MCF 10A (cell line): ENCODE data around the gene BORCS6. TPM values are rescaled to one million over a fixed set of nuclear protein-coding genes. Genes with fewer than 3 reads are reported as not detected.

Experiments
- BruUV-seq: library from RNA; stranded (reverse); fragments of 400-500 nt; replicated peaks from 2 replicates; lab custom pipeline; 2021; lab: Mats Ljungman, UMichigan
- CTCF ChIA-PET: fragments of 300-600 bp; sonication (Branson Sonifier 250); formaldehyde crosslinking; extraction: SDS; loops from one replicate; lab custom pipeline; 2021; ENCODE audit warnings: antibody characterized with exemption, inconsistent platforms; lab: Yijun Ruan, JAX
- POLR2A ChIA-PET: fragments of 300-600, 350-650 bp; sonication (Branson Sonifier 250); formaldehyde crosslinking; extraction: SDS; loops from one replicate; lab custom pipeline; 2020; ENCODE audit warnings: antibody characterized with exemption, inconsistent platforms; lab: Yijun Ruan, JAX
- DNase-seq: peaks from one replicate; pipeline ENCODE4 v3.0.0-alpha.2; 2018; ENCODE audit not compliant: unreplicated experiment
- H3K27ac Mint-ChIP-seq: one replicate; pipeline ENCODE4 v1.8.0; 2022; ENCODE audit warnings: mild to moderate bottlenecking, low read depth, mixed read lengths; ENCODE audit not compliant: unreplicated experiment
- H3K27me3 Mint-ChIP-seq: one replicate; pipeline ENCODE4 v1.8.0; 2022; ENCODE audit warnings: mixed read lengths; ENCODE audit not compliant: insufficient read depth, unreplicated experiment
- H3K36me3 Mint-ChIP-seq: one replicate; pipeline ENCODE4 v1.8.0; 2022; ENCODE audit warnings: mild to moderate bottlenecking, moderate library complexity, mixed read lengths; ENCODE audit not compliant: insufficient read depth, unreplicated experiment
- H3K4me1 Mint-ChIP-seq: one replicate; pipeline ENCODE4 v1.8.0; 2022; ENCODE audit warnings: mixed read lengths; ENCODE audit not compliant: insufficient read depth, unreplicated experiment
- H3K4me3 Mint-ChIP-seq: one replicate; pipeline ENCODE4 v1.8.0; 2022; ENCODE audit warnings: mild to moderate bottlenecking, moderate library complexity, mixed read lengths; ENCODE audit not compliant: unreplicated experiment
- H3K9me3 Mint-ChIP-seq: one replicate; pipeline ENCODE4 v1.8.0; 2022; ENCODE audit warnings: mixed read lengths; ENCODE audit not compliant: unreplicated experiment
- intact Hi-C: fragments of 100-400 bp; cut with micrococcal nuclease; formaldehyde crosslinking; loops from 2 replicates; pipeline ENCODE4 v1.14.1; 2022
- total RNA-seq: library from RNA; stranded (reverse); gene quantifications from 2 replicates; pipeline ENCODE4 v1.2.3, GENCODE V29; 2022
- TF ChIP-seq, protein P1 (sequence below): fragments of 200-600 bp; IDR thresholded peaks from one replicate; pipeline ENCODE4 v1.8.0; 2022; ENCODE audit warnings: antibody characterized with exemption, mild to moderate bottlenecking; ENCODE audit not compliant: unreplicated experiment

Gene BORCS6
- total RNA-seq, 1 experiment from 2014 or later: 4.4 TPM

DNA sequence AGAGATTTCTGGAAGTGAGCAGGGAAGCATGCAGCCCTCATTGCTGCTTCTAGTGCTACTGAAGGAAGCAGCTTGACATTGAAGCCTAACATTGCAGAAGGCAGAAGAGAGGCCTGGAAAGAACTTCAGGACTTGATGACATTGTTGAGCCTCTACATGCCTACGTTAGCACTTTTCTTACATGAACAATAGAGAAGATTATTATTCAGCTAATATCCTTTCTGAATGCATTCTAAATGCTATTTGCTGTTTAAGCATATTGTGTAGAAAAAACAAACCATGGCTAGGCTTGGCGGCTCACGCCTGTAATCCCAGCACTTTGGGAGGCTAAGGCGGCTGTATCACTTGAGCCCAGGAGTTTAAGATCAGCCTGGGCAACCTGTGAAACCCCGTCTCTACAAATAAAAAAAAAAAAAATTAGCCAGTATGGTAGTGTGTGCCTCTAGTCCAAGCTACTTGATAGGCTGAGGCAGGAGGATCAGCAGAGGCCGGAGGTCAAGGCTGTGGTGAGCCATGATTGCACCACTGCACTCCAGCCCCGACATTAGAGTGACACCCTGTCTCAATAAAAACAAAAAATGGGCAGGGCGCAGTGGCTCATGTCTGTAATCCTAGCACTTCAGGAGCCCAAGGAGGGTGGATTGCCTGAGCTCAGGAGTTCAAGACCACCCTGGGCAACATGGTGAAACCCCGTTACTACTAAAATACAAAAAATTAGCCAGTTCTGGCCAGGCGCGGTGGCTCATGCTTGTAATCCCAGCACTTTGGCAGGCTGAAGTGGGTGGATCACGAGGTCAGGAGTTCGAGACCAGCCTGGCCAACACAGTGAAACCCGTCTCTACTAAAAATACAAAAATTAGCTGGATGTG, 22.6 kb upstream of the BORCS6 start:
- Mint-ChIP-seq H3K27ac (no peak overlapping the region), H3K36me3 (peaks cover 6% of the 10 kb centered on the region), H3K4me3 (no peak overlapping the region), H3K4me1 (peaks cover 6% of the 10 kb centered on the region), H3K9me3 (no peaks in the 10 kb centered on the region), H3K27me3 (no peaks in the 10 kb centered on the region)
- POLR2A ChIA-PET: interaction anchor here (1.1 to 5.7 kb wide), 4 partner anchors 9 to 25 kb away, joined by 3 to 72 read pairs (median 19); no protein-coding TSS in a partner anchor
- intact Hi-C loops: no loop called here
- no TSS peak for BruUV-seq
- CTCF ChIA-PET: interaction anchor here (0.7 to 1.3 kb wide), 3 partner anchors 83 to 280 kb away, joined by 3 to 4 read pairs (median 3); partner anchors contain the start of genes CNTROB and SLC25A35
- peak; percentile 62 for DNase-seq
- TF ChIP-seq, protein P1, sequence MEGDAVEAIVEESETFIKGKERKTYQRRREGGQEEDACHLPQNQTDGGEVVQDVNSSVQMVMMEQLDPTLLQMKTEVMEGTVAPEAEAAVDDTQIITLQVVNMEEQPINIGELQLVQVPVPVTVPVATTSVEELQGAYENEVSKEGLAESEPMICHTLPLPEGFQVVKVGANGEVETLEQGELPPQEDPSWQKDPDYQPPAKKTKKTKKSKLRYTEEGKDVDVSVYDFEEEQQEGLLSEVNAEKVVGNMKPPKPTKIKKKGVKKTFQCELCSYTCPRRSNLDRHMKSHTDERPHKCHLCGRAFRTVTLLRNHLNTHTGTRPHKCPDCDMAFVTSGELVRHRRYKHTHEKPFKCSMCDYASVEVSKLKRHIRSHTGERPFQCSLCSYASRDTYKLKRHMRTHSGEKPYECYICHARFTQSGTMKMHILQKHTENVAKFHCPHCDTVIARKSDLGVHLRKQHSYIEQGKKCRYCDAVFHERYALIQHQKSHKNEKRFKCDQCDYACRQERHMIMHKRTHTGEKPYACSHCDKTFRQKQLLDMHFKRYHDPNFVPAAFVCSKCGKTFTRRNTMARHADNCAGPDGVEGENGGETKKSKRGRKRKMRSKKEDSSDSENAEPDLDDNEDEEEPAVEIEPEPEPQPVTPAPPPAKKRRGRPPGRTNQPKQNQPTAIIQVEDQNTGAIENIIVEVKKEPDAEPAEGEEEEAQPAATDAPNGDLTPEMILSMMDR: no peak

DNA sequence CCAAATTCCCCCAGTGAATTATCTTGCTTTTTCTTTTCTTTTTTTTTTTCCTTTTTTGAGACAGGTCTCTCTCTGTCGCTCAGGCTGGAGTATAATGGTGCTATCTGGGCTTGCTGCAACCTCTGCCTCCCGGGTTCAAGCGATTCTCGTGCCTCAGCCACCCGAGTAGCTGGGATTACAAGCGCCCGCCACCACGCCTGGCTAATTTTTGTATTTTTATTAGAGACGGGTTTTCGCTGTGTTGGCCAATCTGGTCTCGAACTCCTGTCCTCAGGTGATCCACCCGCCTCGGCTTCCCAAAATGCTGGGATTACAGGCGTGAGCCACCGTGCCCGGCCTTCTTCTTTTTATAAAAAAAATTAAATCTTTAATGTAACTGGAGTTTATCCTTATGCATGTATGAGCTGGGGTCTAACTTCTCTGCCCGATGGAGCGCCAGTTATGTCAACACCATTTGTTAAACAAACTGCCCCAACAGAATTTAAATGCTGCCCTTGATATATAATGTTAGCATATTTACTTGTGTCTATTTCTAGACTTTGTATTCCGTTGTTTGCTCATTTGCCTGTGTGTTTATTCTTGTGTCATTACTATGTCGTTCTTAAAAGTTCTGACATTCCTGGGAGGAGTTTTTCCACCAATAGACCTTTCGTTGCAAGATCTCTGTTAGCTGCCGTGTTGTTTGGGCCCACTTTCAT, 20.9 kb upstream of the BORCS6 start:
- CTCF ChIA-PET: interaction anchor here (0.6 to 1.6 kb wide), 4 partner anchors 11 to 55 kb away, joined by 3 to 6 read pairs (median 5); no protein-coding TSS in a partner anchor
- POLR2A ChIA-PET: interaction anchor here (0.6 to 5.7 kb wide), 17 partner anchors 10 to 558 kb away, joined by 3 to 72 read pairs (median 6); partner anchors contain the start of genes BORCS6, CNTROB, CTC1 and PER1
- no peak for DNase-seq
- Mint-ChIP-seq H3K27ac (peak overlapping the region; percentile 91), H3K36me3 (peaks cover 6% of the 10 kb centered on the region), H3K4me1 (peaks cover 6% of the 10 kb centered on the region), H3K9me3 (no peaks in the 10 kb centered on the region), H3K27me3 (no peaks in the 10 kb centered on the region), H3K4me3 (peak overlapping the region; percentile 91)
- no TSS peak for BruUV-seq
- intact Hi-C loops: no loop called here
- TF ChIP-seq, protein P1: no peak

DNA sequence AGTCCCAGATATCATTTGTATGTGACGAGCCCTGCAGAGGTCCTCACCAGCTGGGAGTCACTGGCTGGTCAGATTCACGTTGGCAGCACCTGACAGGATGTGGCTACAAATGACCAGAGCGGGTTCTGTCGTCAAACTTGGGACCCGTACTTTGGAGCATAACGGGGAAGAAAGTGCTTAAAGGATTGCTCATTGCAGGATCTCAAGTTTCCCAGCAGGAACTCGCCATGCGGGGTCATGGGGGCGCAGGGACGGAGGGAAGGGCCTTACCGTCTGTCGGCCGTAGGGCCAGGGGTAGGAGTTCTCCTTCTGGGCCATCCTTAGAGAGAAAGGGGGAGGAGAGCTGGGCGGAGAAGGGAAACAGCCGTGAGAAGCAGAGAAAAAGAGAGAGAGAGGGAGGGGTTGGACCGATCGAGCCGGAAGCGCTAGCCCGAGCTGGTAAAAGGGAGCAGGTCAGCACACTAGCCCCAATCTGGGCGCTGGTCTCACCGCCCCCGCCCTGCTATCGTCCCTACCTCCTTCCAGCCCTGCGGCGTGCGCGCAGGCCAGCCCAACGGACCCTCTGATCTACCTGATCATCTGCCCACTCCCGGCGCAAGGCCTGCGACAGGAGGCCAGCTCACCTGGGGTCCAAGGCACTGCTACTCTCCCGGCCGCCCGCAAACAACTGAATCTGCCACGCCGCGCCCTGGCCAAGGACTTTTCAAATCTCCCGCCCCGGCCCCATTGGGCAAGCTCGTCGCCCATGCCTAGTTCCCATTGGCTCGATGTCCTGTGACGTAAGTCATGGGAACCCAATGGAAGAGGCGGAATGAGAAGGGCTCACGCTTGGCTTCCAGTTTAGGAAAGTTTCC, 20.2 kb upstream of the BORCS6 start, which contains the start of gene AURKB:
Gene AURKB, minus strand, starts transcription at position 669 of the 854 bp plus-strand sequence. Its CDS starts 351 bp downstream, at position 318.
- ChIA-PET POLR2A (interaction anchor here (0.6 to 5.7 kb wide), 17 partner anchors 10 to 421 kb away, joined by 3 to 72 read pairs (median 6); partner anchors contain the start of genes BORCS6, CNTROB, CTC1 and PER1), CTCF (interaction anchor here (0.5 to 1.6 kb wide), 6 partner anchors 11 to 357 kb away, joined by 3 to 6 read pairs (median 4); no protein-coding TSS in a partner anchor)
- DNase-seq: peak; percentile 99
- Mint-ChIP-seq H3K4me1 (peaks cover 6% of the 10 kb centered on the region), H3K27ac (peak within 1 kb of the TSS; percentile 91), H3K4me3 (peak within 1 kb of the TSS; percentile 91), H3K36me3 (peaks cover 6% of the 10 kb centered on the region), H3K27me3 (no peaks in the 10 kb centered on the region), H3K9me3 (no peaks in the 10 kb centered on the region)
- TF ChIP-seq, protein P1: no peak
- TSS peak; percentile 84 for BruUV-seq
- intact Hi-C loops: no loop called here
